DMS53 (cell line): ENCODE data around the gene RFNG.
A peak's percentile ranks its signal among the peaks of the same experiment; 100 is the strongest.

Source experiments
- DNase-seq: peaks from one replicate; lab custom pipeline; 2025; lab: John Stamatoyannopoulos, UW

Gene RFNG

DNA sequence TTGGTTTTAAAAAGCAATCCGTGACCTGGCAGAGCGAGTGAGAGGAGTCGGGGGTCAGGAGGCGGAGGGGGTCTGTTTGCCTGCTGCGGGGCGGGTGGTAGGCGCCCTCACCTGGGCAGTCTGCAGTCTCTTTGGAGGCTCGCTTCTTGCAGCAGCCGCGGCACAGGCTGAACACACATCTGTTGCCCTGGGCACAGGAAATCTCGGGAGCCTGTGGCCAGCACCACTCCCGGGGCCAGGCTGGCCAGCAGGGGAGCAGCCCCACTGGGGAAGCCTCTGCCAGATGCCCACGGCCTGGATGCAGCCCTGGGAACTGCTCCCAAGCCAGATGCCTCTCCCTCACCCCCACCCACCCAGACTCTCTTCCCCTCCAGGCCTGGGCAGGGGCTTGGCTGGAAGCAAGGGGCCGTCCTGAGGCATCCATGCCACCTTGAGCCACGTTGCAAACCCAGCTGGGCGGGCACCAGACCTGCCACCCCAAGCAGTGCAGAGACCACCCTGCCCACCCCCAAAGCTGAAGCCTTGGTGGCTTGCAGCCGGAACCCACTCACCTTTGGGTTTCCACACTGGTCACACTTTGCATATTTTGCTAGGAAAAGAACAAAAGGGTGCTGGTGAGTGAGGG is 6.7 kb upstream of the RFNG start:
- no peak for DNase-seq

DNA sequence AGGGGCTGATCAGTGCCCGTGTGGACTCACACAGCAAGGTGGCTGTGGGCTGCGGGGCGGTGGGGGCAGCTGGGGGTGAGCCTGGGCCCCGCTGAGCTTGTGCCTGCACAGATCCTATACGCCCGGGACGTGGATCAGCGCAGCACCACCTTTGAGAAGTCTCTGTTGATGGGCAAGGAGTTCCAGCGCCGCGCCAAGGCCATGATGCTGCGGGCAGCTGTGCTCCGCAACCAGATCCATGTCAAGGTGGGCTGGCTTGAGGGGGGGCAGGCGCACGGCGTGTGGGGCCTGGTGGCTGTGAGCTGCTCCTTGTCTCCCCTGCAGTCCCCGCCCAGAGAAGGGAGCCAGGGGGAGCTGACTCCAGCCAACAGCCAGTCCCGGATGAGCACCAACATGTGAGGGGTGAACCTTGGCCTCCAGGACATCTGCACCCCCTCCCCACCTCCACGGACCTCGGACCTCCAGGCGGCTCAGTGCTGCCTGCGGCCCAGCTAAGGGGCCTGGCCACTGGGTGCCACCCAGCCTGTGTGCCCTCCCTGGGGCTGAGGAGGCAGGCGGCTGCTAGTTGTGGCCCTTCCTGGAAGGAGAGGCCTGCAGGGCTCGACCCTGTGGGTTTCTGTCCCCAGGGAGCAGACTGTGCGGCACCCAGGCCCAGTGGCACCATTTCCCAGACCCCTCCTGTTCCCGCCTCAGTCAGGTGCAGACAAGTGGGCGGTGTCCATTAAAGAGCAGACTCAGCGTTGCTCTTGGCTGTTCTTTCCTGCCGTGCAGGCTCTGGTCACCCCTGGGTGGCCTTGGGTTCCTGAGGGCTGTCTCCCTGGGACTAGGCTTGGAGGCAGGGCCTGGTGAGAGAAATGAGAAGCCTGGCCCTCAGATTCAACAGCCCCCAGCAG is 5.4 kb upstream of the RFNG start:
- peak; percentile 43 for DNase-seq

DNA sequence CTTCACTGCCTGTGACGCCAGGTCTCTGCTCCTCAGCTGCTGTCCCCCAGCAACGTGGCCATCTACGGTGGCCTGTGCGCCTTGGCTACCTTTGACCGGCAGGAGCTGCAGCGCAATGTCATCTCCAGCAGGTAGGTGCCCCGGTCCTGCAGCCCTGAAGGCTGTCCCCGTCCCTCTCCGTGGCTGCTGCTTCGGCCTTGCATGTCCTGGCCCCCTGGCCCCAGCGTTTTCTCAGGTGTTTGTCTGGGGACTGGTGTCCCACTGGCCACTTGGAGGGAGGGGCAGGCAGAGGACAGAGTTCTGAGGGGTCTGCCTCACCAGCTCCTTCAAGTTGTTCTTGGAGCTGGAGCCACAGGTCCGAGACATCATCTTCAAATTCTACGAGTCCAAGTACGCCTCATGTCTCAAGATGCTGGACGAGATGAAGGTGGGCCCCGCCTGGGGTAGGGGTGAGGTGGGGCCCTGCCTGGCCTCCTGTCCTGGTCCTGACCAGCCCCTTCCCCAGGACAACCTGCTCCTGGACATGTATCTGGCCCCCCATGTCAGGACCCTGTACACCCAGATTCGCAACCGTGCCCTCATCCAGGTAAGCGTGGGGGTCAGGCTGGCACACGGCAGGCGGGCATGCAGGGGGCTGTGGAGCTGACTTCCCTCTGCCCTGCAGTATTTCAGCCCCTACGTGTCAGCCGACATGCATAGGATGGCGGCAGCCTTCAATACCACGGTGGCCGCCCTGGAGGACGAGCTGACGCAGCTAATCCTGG is 4.5 kb upstream of the RFNG start:
- no peak for DNase-seq

DNA sequence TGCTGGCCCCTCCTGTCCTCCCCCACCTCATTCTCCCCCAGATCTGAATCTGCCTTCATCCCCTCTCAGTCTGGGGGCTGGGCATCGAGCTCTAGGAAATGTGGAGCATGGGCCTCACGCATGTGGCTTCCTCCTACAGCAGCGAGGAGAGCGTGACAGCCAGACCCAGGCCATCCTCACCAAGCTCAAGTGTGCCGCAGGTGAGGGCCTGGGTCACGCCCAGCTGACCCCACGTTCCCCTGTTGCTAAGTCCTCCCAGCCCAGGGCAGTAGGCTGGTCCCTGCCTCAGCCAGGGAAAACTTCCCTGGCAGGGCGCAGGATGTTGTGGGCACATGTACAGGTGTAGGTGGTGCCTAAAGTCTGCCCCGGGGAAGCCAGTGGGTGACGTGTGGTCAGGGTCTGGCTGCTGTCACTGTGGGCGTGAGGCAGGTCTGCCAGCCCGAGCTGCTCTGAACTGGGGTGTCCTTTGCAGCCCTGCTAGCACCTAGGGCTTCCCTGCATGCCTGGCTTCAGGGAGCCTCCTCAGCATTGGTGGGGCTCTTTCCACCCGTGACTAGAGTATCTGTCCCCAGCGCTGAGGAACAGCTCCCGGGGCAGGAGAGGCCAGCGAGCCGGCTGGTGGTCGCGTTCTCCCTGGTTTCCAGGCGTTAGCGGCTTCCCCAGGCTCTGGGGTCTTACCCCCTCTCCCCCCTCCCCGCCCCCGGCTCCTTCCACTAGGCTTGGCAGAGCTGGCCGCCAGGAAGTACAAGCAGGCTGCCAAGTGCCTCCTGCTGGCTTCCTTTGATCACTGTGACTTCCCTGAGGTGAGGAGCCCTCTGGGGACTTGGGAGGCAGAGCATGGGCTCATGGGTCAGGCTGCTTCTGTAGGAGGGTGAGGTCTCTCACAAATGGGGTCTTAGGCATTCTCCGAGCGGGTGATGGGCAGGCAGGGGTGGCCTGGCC is 3.7 kb upstream of the RFNG start:
- DNase-seq: no peak

DNA sequence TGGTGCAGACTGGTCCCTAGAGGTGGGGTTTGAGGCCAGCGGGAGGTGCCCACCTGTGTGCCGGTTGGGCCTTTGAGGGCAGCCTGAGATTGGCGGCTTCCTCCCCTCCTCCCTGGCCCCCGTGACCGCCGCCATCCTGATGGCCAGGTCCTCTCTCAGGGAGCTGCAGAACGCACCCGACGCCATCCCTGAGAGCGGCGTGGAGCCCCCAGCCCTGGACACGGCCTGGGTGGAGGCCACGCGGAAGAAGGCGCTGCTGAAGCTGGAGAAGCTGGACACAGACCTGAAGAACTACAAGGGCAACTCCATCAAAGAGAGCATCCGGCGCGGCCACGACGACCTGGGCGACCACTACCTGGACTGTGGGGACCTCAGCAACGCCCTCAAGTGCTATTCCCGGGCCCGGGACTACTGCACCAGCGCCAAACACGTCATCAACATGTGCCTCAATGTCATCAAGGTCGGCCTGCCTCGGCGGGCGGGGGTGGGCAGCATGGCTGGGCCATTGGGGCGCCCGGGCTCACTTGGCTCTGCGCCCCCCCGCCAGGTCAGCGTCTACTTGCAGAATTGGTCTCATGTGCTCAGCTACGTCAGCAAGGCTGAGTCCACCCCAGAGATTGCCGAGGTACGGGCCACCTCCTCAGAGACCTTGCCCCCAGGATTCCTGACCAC is 2.9 kb upstream of the RFNG start:
- DNase-seq: no peak

DNA sequence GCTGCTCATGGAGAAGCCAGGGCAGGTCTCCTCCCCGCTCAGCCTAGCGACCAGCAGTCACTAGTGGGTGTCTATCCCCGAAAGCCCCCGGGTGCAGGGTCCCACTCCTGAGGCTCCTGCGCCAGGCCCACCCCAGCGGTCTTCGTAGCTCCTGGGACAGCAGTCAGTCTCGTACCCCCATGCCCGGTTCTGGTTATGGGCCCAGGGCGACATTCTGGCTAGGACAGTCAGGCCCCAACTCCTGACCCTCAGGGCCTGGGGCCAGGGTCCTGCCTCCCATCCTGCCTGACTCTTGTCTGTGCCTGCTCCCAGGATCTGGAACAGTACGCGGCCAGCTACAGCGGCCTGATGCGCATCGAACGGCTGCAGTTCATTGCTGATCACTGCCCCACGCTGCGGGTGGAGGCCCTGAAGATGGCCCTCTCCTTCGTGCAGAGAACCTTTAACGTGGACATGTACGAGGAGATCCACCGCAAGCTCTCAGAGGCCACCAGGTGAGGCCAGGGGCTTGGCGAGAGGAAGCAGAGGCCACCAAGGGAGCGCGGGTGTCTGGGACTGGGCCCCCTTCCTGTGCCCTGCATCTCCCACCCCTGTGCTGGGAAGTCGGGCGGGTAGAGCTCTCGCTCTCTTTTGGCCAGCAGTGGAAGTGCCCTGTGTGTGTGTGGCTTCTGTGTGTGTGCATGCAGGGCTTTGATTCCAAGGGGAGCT is 2.1 kb upstream of the RFNG start:
- DNase-seq: no peak

DNA sequence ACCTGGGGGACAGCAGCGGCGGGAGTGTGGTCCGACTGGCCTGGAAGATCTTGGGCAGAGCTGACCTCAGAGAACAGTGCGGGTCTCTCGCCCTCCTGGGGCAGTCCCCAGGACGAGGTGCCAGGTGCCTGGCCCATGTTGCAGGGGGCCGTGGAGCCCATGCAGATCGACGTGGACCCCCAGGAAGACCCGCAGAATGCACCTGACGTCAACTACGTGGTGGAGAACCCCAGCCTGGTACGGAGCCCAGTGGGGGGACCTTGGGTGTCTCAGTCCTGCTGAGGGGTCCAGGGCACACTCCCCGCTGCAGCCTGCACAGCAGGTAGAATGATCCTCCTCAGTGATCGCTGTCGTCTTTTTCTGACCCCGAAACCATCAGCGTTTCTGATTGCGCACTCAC is 1.5 kb upstream of the RFNG start:
- DNase-seq: no peak

DNA sequence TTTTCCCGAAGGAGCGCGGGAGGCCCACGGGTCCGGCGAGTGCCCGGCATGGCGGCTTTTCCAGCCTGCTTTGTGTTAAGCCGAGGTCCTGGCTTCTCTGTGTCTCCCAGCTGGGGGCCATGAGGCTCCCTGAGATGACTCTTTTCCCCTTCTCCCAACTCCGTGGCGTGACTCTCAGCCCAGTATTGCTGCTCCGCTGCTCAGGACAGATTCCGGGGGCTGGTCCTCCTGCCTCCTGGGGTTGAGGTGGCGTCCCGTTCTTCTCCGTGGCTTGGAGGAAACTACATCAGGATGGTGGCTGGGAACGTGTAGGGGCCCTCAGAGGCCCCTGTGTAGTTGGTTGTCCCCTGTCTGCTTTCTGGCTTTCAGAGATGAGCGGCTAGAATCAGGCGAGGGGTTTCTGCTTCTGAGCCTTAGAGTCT is 1.0 kb upstream of the RFNG start:
- DNase-seq: peak; percentile 52

DNA sequence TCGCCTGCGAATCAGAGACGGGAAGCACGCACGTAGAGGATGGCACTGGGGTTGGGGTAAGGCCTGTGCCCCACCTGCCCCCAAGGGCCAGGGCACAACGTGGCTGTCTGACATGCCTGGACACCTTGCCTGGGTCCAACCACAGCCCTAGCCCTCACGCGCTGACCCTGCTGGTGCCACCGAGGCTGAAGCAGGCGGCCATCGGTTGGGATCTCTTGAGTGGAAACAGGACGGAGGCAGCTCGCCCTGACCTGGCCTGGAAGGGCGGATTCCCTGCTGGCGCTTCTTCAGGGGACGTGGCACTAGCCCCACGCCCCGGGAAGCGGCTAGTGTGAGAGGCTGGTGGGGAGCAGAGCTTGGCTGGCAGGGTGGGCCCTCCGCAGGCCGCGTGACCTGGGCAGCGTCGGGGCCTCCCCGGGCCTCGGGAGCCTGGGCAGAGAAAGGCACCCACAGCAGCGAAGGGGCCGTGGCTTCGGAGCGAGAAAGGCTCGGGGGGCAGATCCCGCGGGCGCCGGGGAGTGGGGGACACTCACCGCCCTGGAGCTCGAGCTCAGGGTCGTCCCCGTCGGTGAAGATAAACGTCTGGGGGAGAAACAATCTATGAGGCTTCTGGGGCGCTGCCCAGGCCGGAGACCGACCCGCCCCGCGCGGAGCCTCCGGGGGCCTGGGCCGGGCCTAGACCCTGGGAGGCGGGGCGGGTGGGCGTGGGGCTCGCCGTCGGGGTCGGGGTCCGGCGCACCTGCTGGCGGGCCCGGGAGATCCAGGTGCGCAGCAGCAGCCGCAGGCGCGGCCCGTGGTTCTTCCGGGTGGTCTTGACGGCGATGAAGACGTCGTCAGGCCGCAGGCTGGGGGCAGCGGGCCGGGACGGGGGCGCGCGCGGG is 610 bp downstream of the RFNG start:
- no peak for DNase-seq

DNA sequence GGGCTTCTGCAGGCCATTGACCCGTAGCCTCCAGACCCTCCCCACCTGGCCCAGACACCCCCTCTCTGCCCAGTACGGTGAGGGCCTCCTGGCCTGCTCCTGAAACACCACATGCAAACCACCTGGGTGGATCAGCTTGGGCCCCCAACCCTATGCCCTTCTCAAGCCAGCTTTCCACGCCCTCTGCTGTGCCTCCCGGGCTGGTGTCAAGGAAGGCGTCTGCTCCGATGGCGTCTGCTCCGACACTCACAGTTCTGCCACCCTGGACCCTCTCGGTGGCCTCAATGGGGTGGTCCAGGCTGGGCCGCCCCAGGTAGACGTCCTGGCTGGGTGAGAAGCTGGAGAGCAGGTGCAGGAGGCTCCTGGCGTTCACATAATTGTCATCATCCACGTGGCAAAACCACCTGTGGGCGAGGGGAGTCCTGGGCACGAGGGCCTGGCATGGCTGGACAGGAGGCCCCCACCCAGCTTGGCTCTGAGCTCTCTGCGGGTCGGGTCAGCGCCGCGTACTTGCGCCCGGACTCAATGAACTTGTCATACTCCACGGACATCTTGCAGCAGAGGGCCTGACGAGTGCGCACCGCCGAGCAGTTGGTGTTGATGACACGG is 1.4 kb downstream of the RFNG start:
- DNase-seq: no peak

DNA sequence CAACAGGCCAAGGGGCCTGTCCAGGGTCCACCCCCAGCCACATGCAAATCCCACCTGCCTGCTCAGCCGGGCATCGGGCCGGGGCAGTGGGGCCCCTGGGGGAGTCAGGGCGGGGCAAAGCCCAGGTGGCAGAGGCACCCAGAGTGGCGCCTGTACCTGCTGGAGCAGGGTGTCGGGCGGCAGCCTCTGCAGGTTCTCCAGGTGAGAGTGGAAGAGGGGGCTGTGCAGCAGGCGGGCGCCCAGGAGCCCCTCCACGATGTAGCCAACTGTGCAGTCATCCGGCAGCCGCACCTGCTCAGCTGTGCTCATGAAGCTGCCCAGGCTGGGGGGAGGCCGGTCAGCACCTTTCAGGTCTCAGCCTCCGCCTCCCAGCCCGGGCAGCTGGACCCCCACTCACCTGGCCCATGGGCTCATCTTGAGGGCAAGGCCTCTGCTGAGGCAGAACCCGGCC is 2.1 kb downstream of the RFNG start:
- no peak for DNase-seq

DNA sequence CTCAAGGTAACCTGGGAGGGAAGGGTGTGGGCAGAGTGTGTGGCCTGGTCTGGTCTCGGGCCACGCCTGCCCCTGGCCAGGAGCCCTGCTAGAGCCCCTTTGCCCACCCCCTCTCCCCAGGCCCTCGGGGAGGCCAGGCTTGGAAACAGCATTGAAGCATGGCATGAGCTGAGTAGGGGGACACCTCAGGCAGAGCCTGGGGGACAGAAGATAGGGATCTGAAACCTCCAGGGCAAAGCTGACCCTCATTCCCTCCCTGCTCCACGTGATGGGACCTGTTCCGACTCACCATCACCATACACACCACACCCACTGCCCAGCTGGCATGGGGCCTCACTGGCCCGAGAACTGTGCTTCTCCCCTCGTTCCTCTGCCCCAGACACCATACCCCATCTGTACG is 2.5 kb downstream of the RFNG start:
- no peak for DNase-seq

DNA sequence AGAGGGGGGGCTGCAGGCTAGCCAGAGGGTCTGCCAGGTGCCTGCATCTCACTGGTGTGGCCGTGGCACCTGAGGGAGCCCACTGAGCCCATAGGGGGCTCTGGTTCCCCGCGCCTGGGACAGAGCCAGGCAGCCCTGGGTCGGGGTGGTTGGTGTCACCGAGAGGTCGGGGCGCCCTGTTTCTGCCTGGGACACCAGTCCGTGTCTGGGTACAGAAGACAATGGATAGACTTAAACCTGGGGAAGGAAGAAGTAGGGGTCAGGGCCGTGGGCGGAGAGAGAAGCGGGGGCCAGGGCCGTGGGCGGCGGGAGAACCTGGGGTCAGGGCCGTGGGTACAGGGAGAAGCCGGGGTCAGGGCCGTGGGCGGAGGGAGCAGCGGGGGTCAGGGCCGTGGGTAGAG is 3.0 kb downstream of the RFNG start:
- DNase-seq: no peak

DNA sequence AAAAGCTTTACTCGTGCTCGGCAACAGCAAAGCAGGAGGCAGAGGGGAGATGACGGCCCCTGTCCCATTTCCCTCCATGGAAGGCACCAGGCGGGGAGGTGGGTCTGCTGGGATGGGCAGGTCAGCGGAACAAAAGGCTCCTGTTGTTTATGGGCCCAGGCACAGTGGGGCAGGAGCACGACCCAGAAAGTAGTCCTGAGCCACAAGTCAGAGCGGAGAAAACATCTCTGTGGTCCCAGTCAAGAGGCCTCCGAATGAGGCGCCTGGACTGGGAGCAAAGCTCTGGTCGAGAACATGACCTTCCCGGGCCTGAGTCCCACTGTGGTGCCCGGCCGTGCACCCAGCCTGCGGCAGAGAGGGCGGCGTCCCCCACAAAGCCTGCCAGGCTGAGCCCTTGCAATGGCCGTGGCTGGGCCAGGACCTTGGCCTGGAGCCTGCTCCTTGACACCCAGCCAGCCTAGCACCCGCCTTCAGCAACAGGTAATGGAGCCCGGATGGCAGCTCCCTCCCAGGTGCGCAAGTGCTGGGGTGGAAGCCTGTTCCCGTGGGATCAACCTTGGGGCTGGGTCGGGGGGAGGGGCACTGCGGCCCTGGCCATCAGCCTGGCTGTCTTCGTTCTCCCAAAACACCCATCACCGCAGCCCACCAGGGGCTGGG is 3.6 kb downstream of the RFNG start:
- no peak for DNase-seq

DNA sequence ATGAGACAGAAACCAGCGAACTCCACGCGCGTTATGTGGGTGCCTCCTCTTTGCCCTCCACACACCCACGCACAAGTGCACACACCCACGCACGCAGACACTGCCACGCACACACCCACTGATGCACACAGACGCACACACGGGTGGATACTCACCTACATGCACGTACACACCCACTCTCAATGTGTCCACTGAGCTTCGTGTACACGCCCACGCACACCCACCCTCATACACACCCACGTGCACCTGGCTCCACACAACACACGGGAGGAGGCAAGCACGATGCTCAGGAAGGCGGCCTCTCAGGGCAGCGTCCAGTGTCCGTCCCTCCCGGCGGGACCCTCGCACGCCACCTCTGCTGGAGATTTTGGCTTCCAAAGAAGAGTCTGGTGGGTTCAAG is 4.2 kb downstream of the RFNG start:
- DNase-seq: no peak

DNA sequence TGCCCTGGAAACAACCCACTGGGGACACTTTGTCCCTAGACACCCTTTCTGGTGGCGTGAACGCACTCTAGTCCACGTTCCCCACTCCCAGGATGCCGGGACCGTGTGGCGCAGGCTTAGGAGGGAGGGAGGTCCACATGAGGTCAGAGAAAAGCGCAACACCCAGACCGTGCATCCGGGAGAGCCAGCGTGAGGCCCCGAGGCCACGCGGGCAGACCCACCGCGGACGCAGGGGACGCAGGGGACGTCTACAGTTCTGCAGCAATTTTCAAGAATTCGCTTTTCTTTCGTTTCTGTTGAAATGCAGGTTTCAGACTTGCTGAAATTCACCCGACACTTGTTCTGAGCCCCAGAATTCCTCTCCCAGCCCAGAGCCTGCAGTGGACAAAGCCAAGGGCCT is 4.7 kb downstream of the RFNG start:
- DNase-seq: no peak

DNA sequence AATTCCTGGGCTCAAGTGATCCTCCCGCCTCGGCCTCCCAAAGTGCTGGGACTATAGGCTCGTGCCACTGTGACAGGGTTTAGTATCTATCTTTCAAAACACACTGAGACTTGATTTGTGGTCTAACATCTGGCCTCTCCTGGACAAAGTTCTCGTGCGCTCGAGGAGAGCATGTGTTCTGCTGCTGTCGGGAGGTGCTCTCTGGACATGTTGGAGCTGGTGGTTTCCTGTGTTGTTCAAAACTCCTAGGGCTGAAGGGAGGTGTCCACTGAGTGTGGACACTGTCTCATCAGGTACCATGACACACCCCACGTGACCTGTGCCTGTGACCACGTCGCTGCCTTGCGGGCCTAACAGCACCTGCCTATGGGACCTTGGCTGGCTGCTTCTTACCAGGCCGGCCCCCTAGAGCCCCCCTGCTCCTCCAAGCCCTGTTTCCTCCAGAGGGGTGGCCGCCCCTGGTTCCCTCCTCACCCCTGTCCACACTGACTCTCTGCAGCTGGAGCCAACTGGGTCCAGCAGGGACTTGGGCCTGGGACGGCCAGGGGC is 5.6 kb downstream of the RFNG start:
- no peak for DNase-seq

DNA sequence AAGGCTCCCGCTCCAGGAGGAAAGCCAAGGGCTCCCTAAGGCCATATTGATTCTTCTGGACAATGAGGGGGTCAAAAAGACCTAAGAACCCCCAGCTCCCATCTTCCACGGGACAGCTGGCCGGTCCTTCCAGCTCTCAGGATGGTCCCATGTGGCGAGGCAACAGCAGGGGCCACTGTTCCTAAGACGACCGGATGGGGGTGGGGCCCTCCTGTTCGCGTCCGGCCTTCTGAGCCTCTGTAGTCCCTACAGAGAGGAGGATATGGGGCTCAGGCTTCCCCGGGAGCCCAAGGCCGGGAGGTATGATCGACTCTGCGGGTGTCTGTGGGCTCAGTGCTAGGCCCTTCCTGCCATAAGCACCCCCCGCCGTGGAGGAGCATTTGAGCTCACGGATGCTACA is 8.1 kb downstream of the RFNG start:
- DNase-seq: no peak
